DMS53 (cell line): Measurements from ENCODE around the gene C2CD2.

ENCODE experiments used
- DNase-seq: peaks from one replicate; lab custom pipeline; 2025; lab: John Stamatoyannopoulos, UW

Gene C2CD2

GRCh38 chr21:41845310-41846032 is 108.3 kb downstream of the C2CD2 start:
- no peak for DNase-seq

- no peak for DNase-seq
Measured at GRCh38 chr21:41843584-41843983, 110.2 kb downstream of the C2CD2 start.

GRCh38 chr21:41840880-41841279 is 112.9 kb downstream of the C2CD2 start:
- DNase-seq = no peak

GRCh38 chr21:41839387-41840000 is 114.3 kb downstream of the C2CD2 start:
- no peak for DNase-seq

- no peak for DNase-seq
Measured at GRCh38 chr21:41837756-41838297, 116.0 kb downstream of the C2CD2 start.

- DNase-seq = no peak
Measured at GRCh38 chr21:41836166-41837015, 117.4 kb downstream of the C2CD2 start.

GRCh38 chr21:41835711-41836154 is 118.1 kb downstream of the C2CD2 start:
- DNase-seq = no peak
